PFSK-1 (cell line): ENCODE data around the gene CHST5.

Source experiments
- FOXP2 ChIP-seq: optimal IDR thresholded peaks from 2 replicates; pipeline ENCODE3; 2011; ENCODE audit warnings: borderline replicate concordance, control low read depth, inconsistent platforms; ENCODE audit not compliant: insufficient read depth; ENCODE audit errors: extremely low read length, extremely low read depth
- POLR2AphosphoS5 ChIP-seq: IDR thresholded peaks from 2 replicates; pipeline ENCODE4 v1.6.1; 2012; ENCODE audit warnings: low read depth, mild to moderate bottlenecking, control low read depth, low read length, moderate library complexity
- REST ChIP-seq, 2 experiments: IDR thresholded peaks; 2 replicates each; pipeline versions ENCODE4 v1.6.1 to v1.8.0; 2011 to 2012; ENCODE audit warnings: low read depth in 2 of 2, low read length in 2 of 2, control low read depth in 1 of 2, inconsistent platforms in 1 of 2, mild to moderate bottlenecking in 1 of 2, moderate library complexity in 1 of 2; ENCODE audit not compliant: insufficient read depth in 1 of 2
- SIN3A ChIP-seq: IDR thresholded peaks from 2 replicates; pipeline ENCODE4 v1.6.1; 2012; ENCODE audit warnings: mild to moderate bottlenecking, low read length, moderate library complexity, borderline replicate concordance; ENCODE audit not compliant: insufficient read depth
- TAF1 ChIP-seq: IDR thresholded peaks from 2 replicates; pipeline ENCODE4 v1.6.1; 2012; ENCODE audit warnings: low read length, control low read depth, borderline replicate concordance; ENCODE audit not compliant: insufficient read depth

CHST5 gene

DNA sequence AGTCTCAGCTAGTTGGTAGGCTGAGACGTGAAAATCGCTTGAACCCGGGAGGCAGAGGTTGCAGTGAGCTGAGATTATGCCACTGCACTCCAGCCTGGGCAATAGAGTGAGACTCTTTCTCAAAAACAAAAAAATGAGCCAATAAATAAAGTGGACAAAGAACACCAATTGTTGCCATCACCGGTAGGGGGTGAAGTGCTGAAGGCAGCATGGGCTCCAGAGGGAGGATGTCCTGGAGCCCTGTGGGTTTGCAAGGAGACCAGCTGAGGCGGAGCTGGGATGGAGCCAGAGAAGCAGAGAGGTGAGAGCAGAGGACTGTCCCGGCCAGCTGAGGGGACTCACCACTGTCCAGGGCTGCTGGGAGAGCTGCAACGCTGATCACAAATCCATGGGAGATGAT is 54.4 kb downstream of the CHST5 start:
- TF ChIP-seq FOXP2 (no peak), POLR2AphosphoS5 (no peak), SIN3A (no peak), REST (IDR thresholded peaks at IDR 0.05; ENCODE audit: insufficient read depth in 1 of 2, low read depth in 2 of 2, low read length in 2 of 2) (no peak), TAF1 (no peak)

GRCh38 chr16:75479421-75479990 is 56.4 kb downstream of the CHST5 start:
- TF ChIP-seq POLR2AphosphoS5, result no peak
